GM18505 (cell line): Measurements from ENCODE around the gene CLDN15.
"Not testable (repeated sequence)": the region's sequence is repeated elsewhere in the genome, so short reads cannot be mapped to it uniquely, and the experiment has no call there.

Experiments
- ATAC-seq: cut with Tn5 transposase; IDR thresholded peaks from one replicate; pipeline ENCODE4 v1.9.1; 2021; ENCODE audit not compliant: unreplicated experiment
- POLR2A ChIP-seq: IDR thresholded peaks from 4 replicates; pipeline ENCODE4 v1.6.1; 2011; ENCODE audit warnings: borderline replicate concordance; ENCODE audit not compliant: insufficient read depth, insufficient read length; ENCODE audit errors: extremely low read depth

The CLDN15 gene

GRCh38 chr7:101258243-101258731 lies 20.7 kb upstream of the CLDN15 start:
- no peak for TF ChIP-seq POLR2A
- no peak for ATAC-seq

- ATAC-seq = no peak
- TF ChIP-seq POLR2A = no peak
Observed at GRCh38 chr7:101255796-101256195, 18.2 kb upstream of the CLDN15 start.

GRCh38 chr7:101253199-101253598 lies 15.6 kb upstream of the CLDN15 start:
- ATAC-seq = not testable (repeated sequence)

GRCh38 chr7:101251871-101252659 lies 14.5 kb upstream of the CLDN15 start:
- peak; percentile 96 for ATAC-seq

GRCh38 chr7:101250324-101250723 lies 12.7 kb upstream of the CLDN15 start:
- TF ChIP-seq POLR2A = no peak
- ATAC-seq = no peak

More at GRCh38 chr7:101251871-101252659, 14.5 kb upstream of the CLDN15 start:
- TF ChIP-seq POLR2A = peak; percentile 85

- no peak for ATAC-seq
- no peak for TF ChIP-seq POLR2A
Observed at GRCh38 chr7:101248276-101248675, 10.7 kb upstream of the CLDN15 start.

- ATAC-seq = peak; percentile 0
Observed at GRCh38 chr7:101245147-101245668, 7.6 kb upstream of the CLDN15 start.

GRCh38 chr7:101244375-101245146 lies 7.0 kb upstream of the CLDN15 start, which contains the start of gene FIS1:
Gene FIS1, minus strand, starts transcription at chr7:101245081. Its CDS starts 77 bp downstream, at chr7:101245004.
- peak; percentile 87 for ATAC-seq
- TF ChIP-seq POLR2A = peak; percentile 86

More at GRCh38 chr7:101245147-101245668, 7.6 kb upstream of the CLDN15 start:
- no peak for TF ChIP-seq POLR2A

- no peak for ATAC-seq
- no peak for TF ChIP-seq POLR2A
Observed at GRCh38 chr7:101243646-101244374, 6.2 kb upstream of the CLDN15 start.

GRCh38 chr7:101241443-101242349 lies 4.1 kb upstream of the CLDN15 start:
- no peak for TF ChIP-seq POLR2A
- ATAC-seq = no peak

GRCh38 chr7:101241015-101241363 lies 3.4 kb upstream of the CLDN15 start:
- no peak for TF ChIP-seq POLR2A
- no peak for ATAC-seq
